Esophagus squamous epithelium (tissue), 5 donors: Measurements from ENCODE around the gene ILF2. TPM values are rescaled to one million over a fixed set of nuclear protein-coding genes. Genes with fewer than 3 reads are reported as not detected.
A peak's percentile ranks its signal among the peaks of the same experiment; 100 is the strongest.

ENCODE experiments used
- DNase-seq: peaks from one replicate; lab custom pipeline; 2025; lab: John Stamatoyannopoulos, UW
- H3K27ac ChIP-seq, 4 donors: fragments of 200-600 bp; sonication (generic); one replicate each; pipeline ENCODE4 v1.5.1; 2016 to 2019; ENCODE audit warnings: mild to moderate bottlenecking in 1 of 4
- H3K27me3 ChIP-seq, 4 donors: fragments of 200-600 bp; sonication (generic); 1 replicate in 3 of 4; 2 replicates in 1 of 4; pipeline versions ENCODE4 v1.5.1 to v1.6.0; 2017 to 2021; ENCODE audit warnings: antibody characterized with exemption in 1 of 4
- H3K36me3 ChIP-seq, 3 donors: fragments of 200-600 bp; sonication (generic); one replicate each; pipeline ENCODE4 v1.5.1; 2016 to 2019
- H3K4me1 ChIP-seq, 3 donors: fragments of 200-600 bp; sonication (generic); one replicate each; pipeline ENCODE4 v1.5.1; 2017 to 2019
- H3K4me3 ChIP-seq, 4 donors: fragments of 200-600 bp; sonication (generic); 1 replicate in 3 of 4; 2 replicates in 1 of 4; pipeline ENCODE4 v1.5.1; 2016 to 2019; ENCODE audit warnings: mild to moderate bottlenecking in 2 of 4, moderate library complexity in 1 of 4
- H3K9me3 ChIP-seq, 3 donors: fragments of 200-600 bp; sonication (generic); one replicate each; pipeline ENCODE4 v1.5.1; 2016 to 2019
- CTCF ChIP-seq, 6 experiments: fragments of 450-650 bp in 4 of 6; fragments of 200-600 bp in 2 of 6; sonication (generic) in 2 of 6; IDR thresholded peaks; one replicate each; pipeline ENCODE4 v1.5.1; 2016 to 2019; ENCODE audit warnings: antibody characterized with exemption in 6 of 6, mild to moderate bottlenecking in 4 of 6, moderate library complexity in 4 of 6
- POLR2A ChIP-seq, 4 donors: fragments of 450-650 bp; IDR thresholded peaks; one replicate each; pipeline ENCODE4 v1.6.1; 2017; ENCODE audit warnings: antibody characterized with exemption in 4 of 4, mild to moderate bottlenecking in 4 of 4, moderate library complexity in 3 of 4
- WGBS, 2 donors: methylation state at CpG; one replicate each; pipeline ENCODE4 v1.1.5; 2018; 5-methylcytosine and 5-hydroxymethylcytosine counted together
- intact Hi-C: fragments of 100-400 bp; cut with DNase I; formaldehyde crosslinking; loops from one replicate; pipeline ENCODE4 v1.15.0; 2022
- total RNA-seq, 4 donors: library from RNA; depleted of rRNA; stranded (reverse); fragments of >200 nt; gene quantifications; one replicate each; pipeline ENCODE4 v1.1.0, GENCODE V29; 2016
- donor health status: DM: yes; HTN: yes; CAD: no.

Gene ILF2
- total RNA-seq, 4 donors from 2014 or later, result 78.0 to 166 (median 130) TPM

- peak overlapping the region; percentile 54 to 76 (median 66) for H3K4me3 ChIP-seq
- intact Hi-C loops, result loop anchor here (5.0 kb wide), 1 partner anchor 38 kb away; no protein-coding TSS in a partner anchor
- H3K36me3 ChIP-seq, result peaks cover 0 to 14% (median 0%) of the 10 kb centered on the region in 3 donors
- WGBS, 2 donors, result 40 to 63% methylated on average over 1 of the region's 7 CpGs
- H3K4me1 ChIP-seq, result peaks cover 15 to 83% (median 36%) of the 10 kb centered on the region in 3 donors
- no peaks in the 10 kb centered on the region for H3K9me3 ChIP-seq
- no peak for TF ChIP-seq POLR2A (IDR thresholded peaks at IDR 0.05)
- no peak for TF ChIP-seq CTCF (IDR thresholded peaks at IDR 0.05)
- no peak for DNase-seq
- H3K27ac ChIP-seq, result peak overlapping the region; percentile 92 to 96 (median 94)
- H3K27me3 ChIP-seq, result no peaks in the 10 kb centered on the region
These were observed 55.9 kb downstream of the ILF2 start for GRCh38 chr1:153614906-153615305.

- intact Hi-C loops, result loop anchor here (5.0 kb wide), 1 partner anchor 37 kb away; no protein-coding TSS in a partner anchor
- Histone ChIP-seq H3K4me1 (peaks cover 21 to 89% (median 41%) of the 10 kb centered on the region in 3 donors), H3K4me3 (peak overlapping the region; percentile 54 to 76 (median 66)), H3K36me3 (peaks cover 0 to 8% (median 0%) of the 10 kb centered on the region in 3 donors), H3K27me3 (no peaks in the 10 kb centered on the region), H3K9me3 (no peaks in the 10 kb centered on the region), H3K27ac (peak overlapping the region; percentile 92 to 96 (median 94))
- WGBS, 2 donors, result 47 to 54% methylated on average over 1 to 2 of the region's 2 CpGs
- TF ChIP-seq CTCF (IDR thresholded peaks at IDR 0.05), result peak in 1 of 6 experiments; percentile 10
- TF ChIP-seq POLR2A (IDR thresholded peaks at IDR 0.05), result no peak
- DNase-seq, result no peak
These were observed 56.4 kb downstream of the ILF2 start for GRCh38 chr1:153614189-153614900.

- Histone ChIP-seq H3K27ac (peak overlapping the region; percentile 92 to 96 (median 94)), H3K27me3 (no peaks in the 10 kb centered on the region), H3K4me3 (peak overlapping the region; percentile 54 to 76 (median 66)), H3K4me1 (peaks cover 26 to 89% (median 49%) of the 10 kb centered on the region in 3 donors), H3K36me3 (no peaks in the 10 kb centered on the region), H3K9me3 (no peaks in the 10 kb centered on the region)
- TF ChIP-seq POLR2A (IDR thresholded peaks at IDR 0.05) (no peak), CTCF (IDR thresholded peaks at IDR 0.05) (no peak)
- 53 to 57% methylated on average over 2 to 3 of the region's 5 CpGs for WGBS, 2 donors
- intact Hi-C loops, result loop anchor here (5.0 kb wide), 1 partner anchor 36 kb away; no protein-coding TSS in a partner anchor
- no peak for DNase-seq
These were observed 57.4 kb downstream of the ILF2 start for GRCh38 chr1:153613406-153613805.

- no peak for DNase-seq
- H3K36me3 ChIP-seq, result peaks cover 0 to 4% (median 1%) of the 10 kb centered on the region in 3 donors
- no peaks in the 10 kb centered on the region for H3K27me3 ChIP-seq
- no peaks in the 10 kb centered on the region for H3K9me3 ChIP-seq
- TF ChIP-seq CTCF (IDR thresholded peaks at IDR 0.05) (no peak), POLR2A (IDR thresholded peaks at IDR 0.05) (peak in 3 of 4 donors; percentile 89 to 90 (median 89))
- H3K27ac ChIP-seq, result peak within 1 kb of the TSS; percentile 92 to 96 (median 94)
- peaks cover 26 to 89% (median 50%) of the 10 kb centered on the region in 3 donors for H3K4me1 ChIP-seq
- intact Hi-C loops, result loop anchor here (5.0 kb wide), 1 partner anchor 36 kb away; no protein-coding TSS in a partner anchor
- WGBS, 2 donors, result 8% methylated on average over 4 of the region's 9 CpGs; no CpG with 5 or more reads in 1 of the 2 donors
- peak within 1 kb of the TSS; percentile 54 to 76 (median 66) for H3K4me3 ChIP-seq
These were observed 58.0 kb downstream of the ILF2 start, which contains the start of gene S100A16 for GRCh38 chr1:153612755-153613331. TSS of gene S100A16 (minus strand) at chr1:153613137. CDS start at chr1:153608151, 4,986 bp downstream.
